HepG2 (cell line): ENCODE results near the gene GPX2. TPM values are rescaled to one million over a fixed set of nuclear protein-coding genes. Genes with fewer than 3 reads are reported as not detected.

ENCODE experiments used
- ATAC-seq: fragments of 200-7000 bp; cut with Tn5 transposase; 3 replicates; pipeline ENCODE4 v1.9.1; 2020; ENCODE audit warnings: mild to moderate bottlenecking, moderate library complexity
- BruUV-seq: library from RNA; stranded (reverse); fragments of 400-500 nt; replicated peaks from 2 replicates; lab custom pipeline; 2021; lab: Mats Ljungman, UMichigan
- CTCF ChIA-PET: fragments of 300-600 bp; formaldehyde crosslinking; extraction: SDS; loops from one replicate; lab custom pipeline; 2021; ENCODE audit warnings: low total read pairs, inconsistent platforms, low intra/inter-chr PET ratio; lab: Yijun Ruan, JAX
- POLR2A ChIA-PET: fragments of 350-600 bp; sonication (Branson Sonifier 250); formaldehyde crosslinking; loops from one replicate; lab custom pipeline; 2020; ENCODE audit warnings: antibody characterized with exemption, inconsistent platforms; lab: Yijun Ruan, JAX
- DNase-seq: peaks from one replicate; pipeline ENCODE4 v3.0.0-alpha.2; 2015; ENCODE audit warnings: low spot score
- FAIRE-seq: peaks from 3 replicates; lab custom pipeline; 2011; peaks lifted over from hg19 to GRCh38; lab: Jason Lieb, UNC
- H2AFZ ChIP-seq: one replicate; pipeline ENCODE4 v1.6.1; 2011; ENCODE audit warnings: low read length, inconsistent platforms
- H3K27ac ChIP-seq: fragments of 300-600 bp; 3 replicates; pipeline ENCODE4 v1.8.0; 2011; ENCODE audit warnings: mixed run types, mild to moderate bottlenecking, mixed read lengths, low read length, inconsistent platforms; ENCODE audit not compliant: insufficient read depth; ENCODE audit errors: extremely low read length
- H3K27me3 ChIP-seq, 2 experiments: fragments of 200-600 bp in 1 of 2; 2 replicates in 1 of 2; 3 replicates in 1 of 2; pipeline versions ENCODE4 v1.6.0 to v1.8.0; 2011; ENCODE audit warnings: low read length in 2 of 2, mild to moderate bottlenecking in 2 of 2, moderate library complexity in 2 of 2, inconsistent platforms in 1 of 2; ENCODE audit not compliant: insufficient read depth in 2 of 2, control insufficient read depth in 1 of 2
- H3K36me3 ChIP-seq, 2 experiments: fragments of 200-600 bp in 1 of 2; replicated peaks in 1 of 2; 2 replicates in 1 of 2; 3 replicates in 1 of 2; pipeline versions ENCODE4 v1.5.1 to v1.8.0; 2011; ENCODE audit warnings: low read length in 2 of 2, inconsistent platforms in 1 of 2; ENCODE audit not compliant: insufficient read depth in 2 of 2, control insufficient read depth in 1 of 2
- H3K4me1 ChIP-seq: 2 replicates; pipeline ENCODE4 v1.5.1; 2012; ENCODE audit warnings: low read length, inconsistent platforms; ENCODE audit not compliant: insufficient read depth
- H3K4me2 ChIP-seq: 2 replicates; pipeline ENCODE4 v1.6.0; 2011; ENCODE audit warnings: low read depth, low read length, inconsistent platforms
- H3K4me3 ChIP-seq, 3 experiments: fragments of 200-600 bp in 1 of 3; sonication (generic), shearing (Covaris generic) in 1 of 3; replicated peaks in 1 of 3; 2 replicates each; pipeline ENCODE4 v1.5.1; 2011 to 2016; ENCODE audit warnings: low read length in 3 of 3, inconsistent platforms in 2 of 3, low read depth in 2 of 3, mild to moderate bottlenecking in 2 of 3, control low read depth in 1 of 3, mixed read lengths in 1 of 3; ENCODE audit not compliant: insufficient read depth in 1 of 3
- H3K79me2 ChIP-seq: one replicate; pipeline ENCODE4 v1.6.1; 2011; ENCODE audit warnings: low read length, inconsistent platforms; ENCODE audit not compliant: insufficient read depth
- H3K9ac ChIP-seq: 2 replicates; pipeline ENCODE4 v1.6.0; 2011; ENCODE audit warnings: mild to moderate bottlenecking, low read depth, low read length, inconsistent platforms; ENCODE audit not compliant: insufficient read depth
- H3K9me3 ChIP-seq: 2 replicates; pipeline ENCODE4 v1.5.1; 2012; ENCODE audit warnings: mild to moderate bottlenecking, low read length
- H4K20me1 ChIP-seq: 2 replicates; pipeline ENCODE4 v1.6.0; 2011; ENCODE audit warnings: inconsistent platforms, mild to moderate bottlenecking, low read length, moderate library complexity; ENCODE audit not compliant: insufficient read depth
- HMG20A ChIP-seq: IDR thresholded peaks from 2 replicates; pipeline ENCODE4 v1.6.1; 2016; ENCODE audit warnings: borderline replicate concordance
- KLF15 ChIP-seq: sonication (generic); formaldehyde crosslinking; IDR thresholded peaks from 2 replicates; pipeline ENCODE4 v1.8.1; 2023; ENCODE audit warnings: borderline replicate concordance, mild to moderate bottlenecking, inconsistent platforms, missing genetic modification reagents, mixed read lengths
- MATR3 ChIP-seq: sonication (generic); formaldehyde crosslinking; IDR thresholded peaks from 2 replicates; pipeline ENCODE4 v1.4.0; 2020; ENCODE audit warnings: missing genetic modification reagents
- MED13 ChIP-seq: sonication (generic); formaldehyde crosslinking; IDR thresholded peaks from 2 replicates; pipeline ENCODE4 v1.5.0; 2020; ENCODE audit warnings: missing genetic modification reagents
- NFE2 ChIP-seq: sonication (generic); formaldehyde crosslinking; IDR thresholded peaks from 2 replicates; pipeline ENCODE4 v1.4.0; 2020; ENCODE audit warnings: missing genetic modification reagents
- NFIB ChIP-seq: sonication (generic); formaldehyde crosslinking; IDR thresholded peaks from 2 replicates; pipeline ENCODE4 v1.9.0; 2021; ENCODE audit warnings: missing genetic modification reagents, mild to moderate bottlenecking, borderline replicate concordance
- PAF1 ChIP-seq: IDR thresholded peaks from 2 replicates; pipeline ENCODE4 v1.6.1; 2016; ENCODE audit warnings: missing genetic modification reagents, missing compliant biosample characterization
- RBFOX2 ChIP-seq: fragments of 200-400 bp; formaldehyde crosslinking; IDR thresholded peaks from 2 replicates; pipeline ENCODE4 v1.6.1; 2017; ENCODE audit warnings: low read depth, mild to moderate bottlenecking, low read length
- SMAD9 ChIP-seq: sonication (generic); formaldehyde crosslinking; IDR thresholded peaks from 2 replicates; pipeline ENCODE4 v1.5.1; 2020; ENCODE audit warnings: mild to moderate bottlenecking, missing genetic modification reagents
- SNAPC2 ChIP-seq: sonication (generic); formaldehyde crosslinking; IDR thresholded peaks from 2 replicates; pipeline ENCODE4 v1.8.1; 2022; ENCODE audit warnings: mild to moderate bottlenecking, missing genetic modification reagents
- TEAD3 ChIP-seq: optimal IDR thresholded peaks from 2 replicates; pipeline ENCODE3; 2016; ENCODE audit warnings: borderline replicate concordance
- ZMYM4 ChIP-seq: sonication (generic); formaldehyde crosslinking; IDR thresholded peaks from 2 replicates; pipeline ENCODE4 v1.8.1; 2023; ENCODE audit warnings: mild to moderate bottlenecking, missing genetic modification reagents
- ZNF256 ChIP-seq: sonication (generic); formaldehyde crosslinking; conservative IDR thresholded peaks from 2 replicates; pipeline ENCODE4 v1.4.0; 2020; ENCODE audit warnings: missing genetic modification reagents
- ZNF260 ChIP-seq: sonication (generic); formaldehyde crosslinking; IDR thresholded peaks from 2 replicates; pipeline ENCODE4 v1.4.0; 2020; ENCODE audit warnings: missing genetic modification reagents, low read depth, mild to moderate bottlenecking, borderline replicate concordance
- ZNF530 ChIP-seq: sonication (generic); formaldehyde crosslinking; IDR thresholded peaks from 2 replicates; pipeline ENCODE4 v1.5.0; 2020; ENCODE audit warnings: low read depth, mild to moderate bottlenecking, missing genetic modification reagents
- ZNF564 ChIP-seq: sonication (generic); formaldehyde crosslinking; IDR thresholded peaks from 2 replicates; pipeline ENCODE4 v1.8.1; 2023; ENCODE audit warnings: mild to moderate bottlenecking, missing genetic modification reagents
- ZNF776 ChIP-seq: sonication (generic); formaldehyde crosslinking; IDR thresholded peaks from 2 replicates; pipeline ENCODE4 v1.4.0; 2020; ENCODE audit warnings: mild to moderate bottlenecking, missing genetic modification reagents
- ZNF841 ChIP-seq: sonication (generic); formaldehyde crosslinking; IDR thresholded peaks from 2 replicates; pipeline ENCODE4 v1.8.1; 2023; ENCODE audit warnings: missing genetic modification reagents, borderline replicate concordance
- WGBS: methylation state at CpG from one replicate; pipeline ENCODE4 v1.1.6; 2017; ENCODE audit warnings: low lambda C conversion rate; 5-methylcytosine and 5-hydroxymethylcytosine counted together
- in situ Hi-C: cut with HindIII; loops from 2 replicates; pipeline ENCODE4 v1.10.0; 2017; ENCODE audit warnings: low pct_unique_long_range_greater_than_20kb; ENCODE audit not compliant: extremely low pct_ligation_motif_present
- intact Hi-C: fragments of 100-400 bp; cut with micrococcal nuclease; formaldehyde crosslinking; loops from one replicate; pipeline ENCODE4 v1.10.0; 2022; ENCODE audit not compliant: unreplicated experiment
- polyA plus RNA-seq, 8 experiments: library from polyadenylated mRNA; depleted of rRNA in 3 of 8; stranded (reverse) in 7 of 8; unstranded in 1 of 8; fragments of >200 nt; fragmentation: Illumina TruSeq in 4 of 8; extraction: Trizol in 4 of 8; gene quantifications; 2 replicates each; pipeline versions ENCODE4 v1.2.1 to v1.2.3, GENCODE V29; 2011 to 2016; ENCODE audit warnings: low read depth in 4 of 8, missing spikeins in 1 of 8, mixed read lengths in 1 of 8; ENCODE audit not compliant: insufficient read depth in 1 of 8
- total RNA-seq, 5 experiments: library from RNA; depleted of rRNA; stranded (reverse); fragments of >200 nt; fragmentation: Illumina TruSeq; extraction: Trizol; gene quantifications; 2 replicates each; pipeline ENCODE4 v1.2.3, GENCODE V29; 2016; ENCODE audit warnings: low read depth in 1 of 5
- TF ChIP-seq, protein P1 (sequence below): sonication (generic); formaldehyde crosslinking; IDR thresholded peaks from 2 replicates; pipeline ENCODE4 v1.4.0; 2020; ENCODE audit warnings: missing genetic modification reagents

GPX2 gene
- total and polyA plus RNA-seq, 2 of the 13 experiments (the other 11 are each of a cell fraction or from before 2014, with no cell fraction given): 526 to 674 TPM

GRCh38 chr14:64915797-64916196 is 26.7 kb downstream of the GPX2 start:
- ChIA-PET CTCF (no interaction called here), POLR2A (interaction anchor here (1.2 to 2.3 kb wide), 3 partner anchors 9 to 71 kb away, joined by 5 to 14 read pairs (median 7); partner anchors contain the start of gene FNTB)
- in situ Hi-C loops (no loop called here), intact Hi-C loops (loop anchor here (2.0 kb wide), 1 partner anchor 71 kb away; the partner anchor contains the start of gene FNTB)
- peaks cover 38% of the 10 kb centered on the region for H3K4me1 ChIP-seq
- WGBS: 91% methylated on average over 2 of the region's 2 CpGs
- DNase-seq (no peak), FAIRE-seq (no peak), ATAC-seq (no peak)
- H3K27me3 ChIP-seq: no peaks in the 10 kb centered on the region; a peak in 1 of 5 replicates
- peak overlapping the region in 1 of 3 experiments; percentile 90; a peak in 2 of 6 replicates for H3K4me3 ChIP-seq
- no peaks in the 10 kb centered on the region for H3K9me3 ChIP-seq
- no peak overlapping the region for H3K27ac ChIP-seq
- H3K4me2 ChIP-seq: peak overlapping the region; percentile 92
- H3K79me2 ChIP-seq: peaks cover 29% of the 10 kb centered on the region
- H2AFZ ChIP-seq: no peak overlapping the region
- no peak overlapping the region for H3K9ac ChIP-seq
- H4K20me1 ChIP-seq: 0 out of 2 replicates have a peak, but pooled peaks cover 3% of the 10 kb centered on the region
- TF ChIP-seq, protein P1, sequence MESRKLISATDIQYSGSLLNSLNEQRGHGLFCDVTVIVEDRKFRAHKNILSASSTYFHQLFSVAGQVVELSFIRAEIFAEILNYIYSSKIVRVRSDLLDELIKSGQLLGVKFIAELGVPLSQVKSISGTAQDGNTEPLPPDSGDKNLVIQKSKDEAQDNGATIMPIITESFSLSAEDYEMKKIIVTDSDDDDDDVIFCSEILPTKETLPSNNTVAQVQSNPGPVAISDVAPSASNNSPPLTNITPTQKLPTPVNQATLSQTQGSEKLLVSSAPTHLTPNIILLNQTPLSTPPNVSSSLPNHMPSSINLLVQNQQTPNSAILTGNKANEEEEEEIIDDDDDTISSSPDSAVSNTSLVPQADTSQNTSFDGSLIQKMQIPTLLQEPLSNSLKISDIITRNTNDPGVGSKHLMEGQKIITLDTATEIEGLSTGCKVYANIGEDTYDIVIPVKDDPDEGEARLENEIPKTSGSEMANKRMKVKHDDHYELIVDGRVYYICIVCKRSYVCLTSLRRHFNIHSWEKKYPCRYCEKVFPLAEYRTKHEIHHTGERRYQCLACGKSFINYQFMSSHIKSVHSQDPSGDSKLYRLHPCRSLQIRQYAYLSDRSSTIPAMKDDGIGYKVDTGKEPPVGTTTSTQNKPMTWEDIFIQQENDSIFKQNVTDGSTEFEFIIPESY: peak; percentile 92; the same call in 1 of the 2 replicates
- no peak for TF ChIP-seq MATR3 (CRISPR knock-in tag)
- no TSS peak for BruUV-seq
- no peaks in the 10 kb centered on the region for H3K36me3 ChIP-seq

GRCh38 chr14:64915029-64915424 is 27.5 kb downstream of the GPX2 start:
- Histone ChIP-seq H3K36me3 (no peaks in the 10 kb centered on the region), H3K4me1 (peaks cover 38% of the 10 kb centered on the region), H3K27ac (peak overlapping the region; percentile 78), H3K4me3 (peak overlapping the region; percentile 86 to 97 (median 90)), H3K27me3 (no peaks in the 10 kb centered on the region; a peak in 1 of 5 replicates), H2AFZ (no peak overlapping the region), H3K4me2 (peak overlapping the region; percentile 92), H4K20me1 (0 out of 2 replicates have a peak, but pooled peaks cover 3% of the 10 kb centered on the region), H3K9me3 (no peaks in the 10 kb centered on the region), H3K79me2 (peaks cover 29% of the 10 kb centered on the region), H3K9ac (peak overlapping the region; percentile 94)
- FAIRE-seq: no peak
- 8% methylated on average over 4 of the region's 4 CpGs for WGBS
- no peak for ATAC-seq
- no peak for DNase-seq
- in situ Hi-C loops (no loop called here), intact Hi-C loops (loop anchor here (2.0 kb wide), 1 partner anchor 72 kb away; the partner anchor contains the start of gene FNTB)
- ChIA-PET POLR2A (interaction anchor here (0.8 to 2.3 kb wide), 9 partner anchors 10 to 130 kb away, joined by 3 to 14 read pairs (median 7); partner anchors contain the start of genes FNTB and GPX2), CTCF (no interaction called here)
- BruUV-seq: TSS peak; percentile 69
- TF ChIP-seq ZNF841 (CRISPR knock-in tag): no peak
- no peak for TF ChIP-seq SMAD9 (CRISPR knock-in tag)
- TF ChIP-seq NFIB (CRISPR knock-in tag): no peak
- no peak for TF ChIP-seq ZNF260 (CRISPR knock-in tag)
- no peak for TF ChIP-seq ZNF776 (CRISPR knock-in tag)
- TF ChIP-seq MED13 (CRISPR knock-in tag): no peak
- TF ChIP-seq SNAPC2: no peak
- TF ChIP-seq ZNF530 (CRISPR knock-in tag): no peak
- TF ChIP-seq RBFOX2: no peak
- TF ChIP-seq NFE2: no peak
- no peak for TF ChIP-seq KLF15 (CRISPR knock-in tag)
- no peak for TF ChIP-seq ZNF256 (CRISPR knock-in tag)
- TF ChIP-seq HMG20A: no peak
- no peak for TF ChIP-seq ZNF564 (CRISPR knock-in tag)
- no peak for TF ChIP-seq ZMYM4 (CRISPR knock-in tag)
- TF ChIP-seq TEAD3 (CRISPR knock-in tag): no peak
- no peak for TF ChIP-seq PAF1 (CRISPR knock-in tag)
